ENCODE data around the gene UGT1A7.
"Not testable (repeated sequence)": the region's sequence is repeated elsewhere in the genome, so short reads cannot be mapped to it uniquely, and the experiment has no call there.

UGT1A7 gene

GRCh38 chr2:233712611-233713261, 31.0 kb downstream of the UGT1A7 start, which contains the start of gene UGT1A5:
Gene UGT1A5, plus strand, starts transcription at chr2:233712907. Its CDS starts 85 bp downstream, at chr2:233712992.
- DNase-seq (ENCODE audit: low read depth in 2 of 2) = no peak

GRCh38 chr2:233713262-233713615, 31.5 kb downstream of the UGT1A7 start:
- no peak for DNase-seq (ENCODE audit: low read depth in 2 of 2)

GRCh38 chr2:233714121-233714520, 32.4 kb downstream of the UGT1A7 start:
- DNase-seq (ENCODE audit: low read depth in 2 of 2) = no peak

- DNase-seq (ENCODE audit: low read depth in 2 of 2) = no peak
These were observed 36.9 kb downstream of the UGT1A7 start, which contains the start of gene UGT1A4 for GRCh38 chr2:233718552-233718951. Gene UGT1A4, plus strand, starts transcription at chr2:233718736. Its CDS starts 85 bp downstream, at chr2:233718821.

GRCh38 chr2:233728723-233729301, 47.1 kb downstream of the UGT1A7 start, which contains the start of gene UGT1A3:
Gene UGT1A3, plus strand, starts transcription at chr2:233729042. Its CDS starts 85 bp downstream, at chr2:233729127.
- no peak for DNase-seq (ENCODE audit: low read depth in 2 of 2)

GRCh38 chr2:233736868-233737653, 55.4 kb downstream of the UGT1A7 start:
- not testable (repeated sequence) for DNase-seq (ENCODE audit: low read depth in 2 of 2)

- DNase-seq (ENCODE audit: low read depth in 2 of 2) = no peak
These were observed 59.2 kb downstream of the UGT1A7 start for GRCh38 chr2:233740870-233741269.

- DNase-seq (ENCODE audit: low read depth in 2 of 2) = no peak
These were observed 62.0 kb downstream of the UGT1A7 start for GRCh38 chr2:233743464-233744259.

- DNase-seq (ENCODE audit: low read depth in 2 of 2) = no peak
These were observed 63.5 kb downstream of the UGT1A7 start for GRCh38 chr2:233745073-233745755.

- not testable (repeated sequence) for DNase-seq (ENCODE audit: low read depth in 2 of 2)
These were observed 64.1 kb downstream of the UGT1A7 start for GRCh38 chr2:233745838-233746237.

GRCh38 chr2:233746475-233747282, 65.0 kb downstream of the UGT1A7 start:
- DNase-seq (ENCODE audit: low read depth in 2 of 2) = no peak

GRCh38 chr2:233747283-233747544, 65.5 kb downstream of the UGT1A7 start:
- no peak for DNase-seq (ENCODE audit: low read depth in 2 of 2)

GRCh38 chr2:233750689-233751088, 69.0 kb downstream of the UGT1A7 start:
- not testable (repeated sequence) for DNase-seq (ENCODE audit: low read depth in 2 of 2)

- DNase-seq (ENCODE audit: low read depth in 2 of 2) = not testable (repeated sequence)
These were observed 69.7 kb downstream of the UGT1A7 start for GRCh38 chr2:233751212-233752009.

- DNase-seq (ENCODE audit: low read depth in 2 of 2) = no peak
These were observed 73.3 kb downstream of the UGT1A7 start for GRCh38 chr2:233754872-233755611.

GRCh38 chr2:233756429-233757081, 74.9 kb downstream of the UGT1A7 start:
- DNase-seq (ENCODE audit: low read depth in 2 of 2) = no peak

GRCh38 chr2:233758141-233758540, 76.4 kb downstream of the UGT1A7 start:
- DNase-seq (ENCODE audit: low read depth in 2 of 2) = no peak

- DNase-seq (ENCODE audit: low read depth in 2 of 2) = no peak
These were observed 77.1 kb downstream of the UGT1A7 start for GRCh38 chr2:233758849-233759248.

All from stimulated activated CD4-positive, alpha-beta T cell treated with anti-CD3 and anti-CD28 coated beads, Interleukin-12 subunit alpha, Interleukin-12 subunit beta, amount 100 ng/mL, for 24 hours (primary cell).